H9 (cell line): Measurements from ENCODE around the gene CEBPZ. TPM values are rescaled to one million over a fixed set of nuclear protein-coding genes. Genes with fewer than 3 reads are reported as not detected.

ENCODE experiments used
- DNase-seq: peaks from one replicate; pipeline ENCODE4 v3.0.0-alpha.2; 2017
- H2AFZ ChIP-seq: one replicate; pipeline ENCODE4 v1.6.1; 2013; ENCODE audit warnings: mild to moderate bottlenecking, low read length, control low read depth, moderate library complexity
- H2AK5ac ChIP-seq: 2 replicates; pipeline ENCODE4 v1.6.1; 2013; ENCODE audit warnings: low read length, control low read depth, mixed read lengths; ENCODE audit not compliant: insufficient read length
- H2BK120ac ChIP-seq: one replicate; pipeline ENCODE4 v1.6.1; 2013; ENCODE audit warnings: low read depth, mild to moderate bottlenecking, low read length, control low read depth, inconsistent platforms; ENCODE audit not compliant: poor library complexity, severe bottlenecking
- H2BK12ac ChIP-seq: 2 replicates; pipeline ENCODE4 v1.6.1; 2013; ENCODE audit warnings: low read length, control low read depth, mixed read lengths, low read depth; ENCODE audit not compliant: insufficient read length
- H2BK15ac ChIP-seq: 2 replicates; pipeline ENCODE4 v1.6.1; 2013; ENCODE audit warnings: low read depth, low read length, control low read depth
- H2BK20ac ChIP-seq: one replicate; pipeline ENCODE4 v1.6.1; 2013; ENCODE audit warnings: low read depth, mild to moderate bottlenecking, low read length, control low read depth, inconsistent platforms; ENCODE audit not compliant: poor library complexity, severe bottlenecking
- H2BK5ac ChIP-seq: 2 replicates; pipeline ENCODE4 v1.6.1; 2013; ENCODE audit warnings: low read length, control low read depth, mixed read lengths; ENCODE audit not compliant: insufficient read length
- H3K14ac ChIP-seq: 2 replicates; pipeline ENCODE4 v1.6.1; 2013; ENCODE audit warnings: low read length, control low read depth; ENCODE audit not compliant: insufficient read depth
- H3K18ac ChIP-seq: 2 replicates; pipeline ENCODE4 v1.6.1; 2013; ENCODE audit warnings: low read depth, mild to moderate bottlenecking, mixed read lengths, low read length, control low read depth; ENCODE audit not compliant: insufficient read length
- H3K23ac ChIP-seq: 2 replicates; pipeline ENCODE4 v1.6.1; 2013; ENCODE audit warnings: low read length, control low read depth, mixed read lengths, low read depth; ENCODE audit not compliant: insufficient read length
- H3K23me2 ChIP-seq: 2 replicates; pipeline ENCODE4 v1.6.1; 2013; ENCODE audit warnings: low read depth, mild to moderate bottlenecking, mixed read lengths, low read length, control low read depth; ENCODE audit not compliant: insufficient read length, poor library complexity, severe bottlenecking
- H3K27ac ChIP-seq: 2 replicates; pipeline ENCODE4 v1.5.1; 2013; ENCODE audit warnings: low read length, control low read depth, mixed read lengths, low read depth; ENCODE audit not compliant: insufficient read length
- H3K27me3 ChIP-seq: 2 replicates; pipeline ENCODE4 v1.6.1; 2013; ENCODE audit warnings: low read length, control low read depth, inconsistent platforms; ENCODE audit not compliant: insufficient read depth
- H3K4ac ChIP-seq: 2 replicates; pipeline ENCODE4 v1.6.1; 2013; ENCODE audit warnings: low read depth, mild to moderate bottlenecking, control low read depth, inconsistent platforms, low read length, moderate library complexity
- H3K4me1 ChIP-seq: 2 replicates; pipeline ENCODE4 v1.6.1; 2013; ENCODE audit warnings: low read length, control low read depth, inconsistent platforms; ENCODE audit not compliant: insufficient read depth
- H3K4me2 ChIP-seq: 2 replicates; pipeline ENCODE4 v1.6.1; 2013; ENCODE audit warnings: low read length, control low read depth, mixed read lengths; ENCODE audit not compliant: insufficient read length, insufficient read depth
- H3K56ac ChIP-seq: 2 replicates; pipeline ENCODE4 v1.6.1; 2013; ENCODE audit warnings: low read depth, mild to moderate bottlenecking, mixed read lengths, low read length, control low read depth; ENCODE audit not compliant: insufficient read length
- H3K79me1 ChIP-seq: 2 replicates; pipeline ENCODE4 v1.6.1; 2013; ENCODE audit warnings: low read depth, mild to moderate bottlenecking, moderate library complexity, low read length, control low read depth, inconsistent platforms; ENCODE audit not compliant: insufficient read depth, poor library complexity, severe bottlenecking
- H3K79me2 ChIP-seq: 2 replicates; pipeline ENCODE4 v1.6.1; 2013; ENCODE audit warnings: low read length, control low read depth, inconsistent platforms; ENCODE audit not compliant: insufficient read depth
- H3K9ac ChIP-seq: 2 replicates; pipeline ENCODE4 v1.6.1; 2013; ENCODE audit warnings: low read length, control low read depth, mixed read lengths; ENCODE audit not compliant: insufficient read length; ENCODE audit errors: extremely low read depth
- H3K9me3 ChIP-seq: one replicate; pipeline ENCODE4 v1.6.1; 2013; ENCODE audit warnings: low read depth, low read length, inconsistent platforms; ENCODE audit not compliant: control insufficient read depth
- H3T11ph ChIP-seq: one replicate; pipeline ENCODE4 v1.6.1; 2013; ENCODE audit warnings: mild to moderate bottlenecking, low read length, control low read depth, inconsistent platforms
- H4K20me1 ChIP-seq: one replicate; pipeline ENCODE4 v1.6.1; 2013; ENCODE audit not compliant: control insufficient read depth, insufficient read length, insufficient read depth
- H4K5ac ChIP-seq: 2 replicates; pipeline ENCODE4 v1.6.1; 2013; ENCODE audit warnings: low read depth, mild to moderate bottlenecking, mixed read lengths, low read length, control low read depth; ENCODE audit not compliant: insufficient read length
- H4K8ac ChIP-seq: replicated peaks from 2 replicates; pipeline ENCODE4 v1.6.1; 2013; ENCODE audit warnings: low read length, control low read depth, mixed read lengths, low read depth; ENCODE audit not compliant: insufficient read length
- H4K91ac ChIP-seq: 2 replicates; pipeline ENCODE4 v1.6.1; 2013; ENCODE audit warnings: low read depth, mild to moderate bottlenecking, moderate library complexity, mixed read lengths, low read length, control low read depth; ENCODE audit not compliant: insufficient read length
- H3K27ac Mint-ChIP-seq, 3 experiments: 2 replicates in 2 of 3; 3 replicates in 1 of 3; pipeline ENCODE4 v1.8.0; 2020 to 2021; ENCODE audit warnings: mixed read lengths in 3 of 3, mild to moderate bottlenecking in 1 of 3, moderate library complexity in 1 of 3
- H3K27me3 Mint-ChIP-seq: 2 replicates; pipeline ENCODE4 v1.8.0; 2021; ENCODE audit warnings: low read depth, mild to moderate bottlenecking, moderate library complexity, mixed read lengths
- H3K36me3 Mint-ChIP-seq, 3 experiments: 2 replicates in 2 of 3; 3 replicates in 1 of 3; pipeline ENCODE4 v1.8.0; 2020 to 2021; ENCODE audit warnings: low read depth in 3 of 3, mixed read lengths in 3 of 3; ENCODE audit not compliant: insufficient read depth in 1 of 3
- H3K4me1 Mint-ChIP-seq, 2 experiments: 2 replicates each; pipeline ENCODE4 v1.8.0; 2020; ENCODE audit warnings: mixed read lengths in 2 of 2
- H3K4me3 Mint-ChIP-seq, 2 experiments: 2 replicates in 1 of 2; 3 replicates in 1 of 2; pipeline ENCODE4 v1.8.0; 2020 to 2021; ENCODE audit warnings: mild to moderate bottlenecking in 2 of 2, mixed read lengths in 2 of 2, moderate library complexity in 1 of 2
- H3K9me3 Mint-ChIP-seq, 2 experiments: 2 replicates in 1 of 2; 3 replicates in 1 of 2; pipeline ENCODE4 v1.8.0; 2020; ENCODE audit warnings: mild to moderate bottlenecking in 2 of 2, mixed read lengths in 2 of 2, moderate library complexity in 1 of 2
- WGBS: extraction: QIAGEN DNeasy Blood & Tissue Kit; methylation state at CpG from one replicate; pipeline ENCODE4 v1.1.7; 2013; ENCODE audit warnings: missing lambda C conversion rate, low lambda C conversion rate, mixed read lengths; ENCODE audit not compliant: insufficient read length; ENCODE audit errors: extremely low coverage; 5-methylcytosine and 5-hydroxymethylcytosine counted together
- total RNA-seq: library from RNA; stranded (reverse); gene quantifications from 2 replicates; pipeline ENCODE4 v1.2.1, GENCODE V29; 2021
- TF ChIP-seq, protein P1 (sequence below): fragments of 200-600 bp; sonication (generic); conservative IDR thresholded peaks from 3 replicates; pipeline ENCODE4 v1.8.0; 2021; ENCODE audit warnings: antibody characterized with exemption, mild to moderate bottlenecking

CEBPZ gene
- total RNA-seq, 1 experiment from 2014 or later = 281 TPM

DNA sequence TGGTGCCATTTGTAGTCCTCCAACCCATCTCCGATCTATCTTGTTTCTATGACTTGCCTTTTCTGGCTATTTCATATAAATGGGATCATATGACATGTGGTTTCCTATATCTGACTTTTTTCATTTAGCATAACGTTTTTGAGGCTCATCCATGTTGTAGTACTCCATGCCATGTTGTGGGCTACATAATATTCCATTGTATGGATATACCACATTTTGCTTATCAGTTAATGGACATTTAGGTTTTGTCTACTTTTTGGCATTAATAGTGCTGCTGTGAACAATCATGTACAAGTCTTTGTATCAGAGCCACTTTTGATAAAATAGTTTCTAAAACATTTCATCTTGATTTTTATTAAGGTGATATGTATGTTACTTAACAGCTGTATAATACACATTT, 27.7 kb downstream of the CEBPZ start:
- H2BK15ac ChIP-seq = no peak overlapping the region
- peaks cover 32 to 37% of the 10 kb centered on the region in 2 experiments for H3K9me3 Mint-ChIP-seq
- TF ChIP-seq, protein P1, sequence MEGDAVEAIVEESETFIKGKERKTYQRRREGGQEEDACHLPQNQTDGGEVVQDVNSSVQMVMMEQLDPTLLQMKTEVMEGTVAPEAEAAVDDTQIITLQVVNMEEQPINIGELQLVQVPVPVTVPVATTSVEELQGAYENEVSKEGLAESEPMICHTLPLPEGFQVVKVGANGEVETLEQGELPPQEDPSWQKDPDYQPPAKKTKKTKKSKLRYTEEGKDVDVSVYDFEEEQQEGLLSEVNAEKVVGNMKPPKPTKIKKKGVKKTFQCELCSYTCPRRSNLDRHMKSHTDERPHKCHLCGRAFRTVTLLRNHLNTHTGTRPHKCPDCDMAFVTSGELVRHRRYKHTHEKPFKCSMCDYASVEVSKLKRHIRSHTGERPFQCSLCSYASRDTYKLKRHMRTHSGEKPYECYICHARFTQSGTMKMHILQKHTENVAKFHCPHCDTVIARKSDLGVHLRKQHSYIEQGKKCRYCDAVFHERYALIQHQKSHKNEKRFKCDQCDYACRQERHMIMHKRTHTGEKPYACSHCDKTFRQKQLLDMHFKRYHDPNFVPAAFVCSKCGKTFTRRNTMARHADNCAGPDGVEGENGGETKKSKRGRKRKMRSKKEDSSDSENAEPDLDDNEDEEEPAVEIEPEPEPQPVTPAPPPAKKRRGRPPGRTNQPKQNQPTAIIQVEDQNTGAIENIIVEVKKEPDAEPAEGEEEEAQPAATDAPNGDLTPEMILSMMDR = no peak
- no peak overlapping the region for H3K18ac ChIP-seq
- H4K8ac ChIP-seq = no peak overlapping the region
- H4K20me1 ChIP-seq = no peaks in the 10 kb centered on the region
- no peak overlapping the region for H3K56ac ChIP-seq
- no peaks in the 10 kb centered on the region; the same call in 1 of the 2 replicates for H3K79me2 ChIP-seq
- H3T11ph ChIP-seq = no peak overlapping the region
- H3K4me1 Mint-ChIP-seq = peaks cover 61% of the 10 kb centered on the region in 2 experiments
- H3K27me3 Mint-ChIP-seq = no peaks in the 10 kb centered on the region
- no peak overlapping the region for H3K4ac ChIP-seq
- H3K23ac ChIP-seq = no peak overlapping the region
- H3K9me3 ChIP-seq = peaks cover 6% of the 10 kb centered on the region
- H2AK5ac ChIP-seq = no peak overlapping the region
- no peak overlapping the region for H2BK5ac ChIP-seq
- WGBS = no CpG with 5 or more reads among the region's 2 CpGs
- H3K4me3 Mint-ChIP-seq = no peak overlapping the region
- H4K5ac ChIP-seq = no peak overlapping the region
- H2BK12ac ChIP-seq = no peak overlapping the region
- H3K9ac ChIP-seq = no peak overlapping the region
- peaks cover 67 to 78% (median 74%) of the 10 kb centered on the region in 3 experiments for H3K36me3 Mint-ChIP-seq
- H3K27me3 ChIP-seq = no peaks in the 10 kb centered on the region
- no peak overlapping the region for H2AFZ ChIP-seq
- no peak overlapping the region for H3K14ac ChIP-seq
- H2BK20ac ChIP-seq = no peak overlapping the region
- H3K4me1 ChIP-seq = peaks cover 2% of the 10 kb centered on the region; the same call in 1 of the 2 replicates
- H3K79me1 ChIP-seq = no peaks in the 10 kb centered on the region
- no peak overlapping the region for H3K4me2 ChIP-seq
- no peak for DNase-seq
- H2BK120ac ChIP-seq = no peak overlapping the region
- no peak overlapping the region for H4K91ac ChIP-seq
- no peaks in the 10 kb centered on the region for H3K23me2 ChIP-seq
- peak overlapping the region in 2 of 3 experiments; percentile 82 to 99; a peak in 4 of 7 replicates for H3K27ac Mint-ChIP-seq
- H3K27ac ChIP-seq = no peak overlapping the region
